Measurements from ENCODE around the gene CAMK4. TPM values are rescaled to one million over a fixed set of nuclear protein-coding genes. Genes with fewer than 3 reads are reported as not detected.

The CAMK4 gene
- total and polyA plus RNA-seq, 9 donors: 0.36 to 5.0 (median 1.4) TPM

GRCh38 chr5:111505096-111505495 is 280.9 kb downstream of the CAMK4 start:
- intact Hi-C loops (cut with DNase I): no loop called here
- 53 to 68% (median 56%) methylated on average over 1 of the region's 1 CpG for WGBS, 3 donors

GRCh38 chr5:111507276-111507675 is 283.1 kb downstream of the CAMK4 start:
- Histone ChIP-seq H3K27me3 (no peaks in the 10 kb centered on the region), H3K27ac (no peak overlapping the region), H3K4me1 (ENCODE audit: insufficient read depth) (no peaks in the 10 kb centered on the region), H3K4me3 (no peak overlapping the region), H3K36me3 (no peaks in the 10 kb centered on the region), H3K9me3 (no peaks in the 10 kb centered on the region)
- no peak for TF ChIP-seq CTCF (IDR thresholded peaks at IDR 0.05)
- no peak for TF ChIP-seq POLR2A (IDR thresholded peaks at IDR 0.05)
- no peak for TF ChIP-seq EP300 (IDR thresholded peaks at IDR 0.05)
- 90 to 92% (median 91%) methylated on average over 4 of the region's 4 CpGs for WGBS, 3 donors
- DNase-seq: no peak
- intact Hi-C loops (cut with DNase I): no loop called here

More at GRCh38 chr5:111505096-111505495, 280.9 kb downstream of the CAMK4 start:
- no peaks in the 10 kb centered on the region for H3K9me3 ChIP-seq
- TF ChIP-seq EP300 (IDR thresholded peaks at IDR 0.05) (no peak), CTCF (IDR thresholded peaks at IDR 0.05) (no peak), POLR2A (IDR thresholded peaks at IDR 0.05) (no peak)
- H3K4me1 ChIP-seq (ENCODE audit: insufficient read depth): no peaks in the 10 kb centered on the region
- no peaks in the 10 kb centered on the region for H3K27me3 ChIP-seq
- no peaks in the 10 kb centered on the region for H3K36me3 ChIP-seq
- no peak overlapping the region for H3K27ac ChIP-seq
- no peak overlapping the region for H3K4me3 ChIP-seq
- DNase-seq: no peak

GRCh38 chr5:111509119-111509518 is 284.9 kb downstream of the CAMK4 start:
- no peak overlapping the region for H3K27ac ChIP-seq
- no peak overlapping the region for H3K4me3 ChIP-seq
- H3K27me3 ChIP-seq: no peaks in the 10 kb centered on the region
- 87 to 91% (median 89%) methylated on average over 1 of the region's 1 CpG for WGBS, 3 donors
- H3K9me3 ChIP-seq: no peaks in the 10 kb centered on the region
- H3K4me1 ChIP-seq (ENCODE audit: insufficient read depth): no peaks in the 10 kb centered on the region
- no peak for TF ChIP-seq POLR2A (IDR thresholded peaks at IDR 0.05)
- TF ChIP-seq EP300 (IDR thresholded peaks at IDR 0.05): no peak
- no peak for TF ChIP-seq CTCF (IDR thresholded peaks at IDR 0.05)
- no peak for DNase-seq
- no peaks in the 10 kb centered on the region for H3K36me3 ChIP-seq
- intact Hi-C loops (cut with DNase I): no loop called here

GRCh38 chr5:111511174-111511830 is 287.1 kb downstream of the CAMK4 start:
- Histone ChIP-seq H3K4me1 (ENCODE audit: insufficient read depth) (no peaks in the 10 kb centered on the region), H3K27ac (peak overlapping the region; percentile 43 to 59), H3K36me3 (no peaks in the 10 kb centered on the region), H3K4me3 (peak overlapping the region; percentile 82), H3K27me3 (no peaks in the 10 kb centered on the region), H3K9me3 (no peaks in the 10 kb centered on the region)
- TF ChIP-seq POLR2A (IDR thresholded peaks at IDR 0.05) (no peak), CTCF (IDR thresholded peaks at IDR 0.05) (no peak), EP300 (IDR thresholded peaks at IDR 0.05) (no peak)
- WGBS, 3 donors: 7 to 15% (median 9%) methylated on average over 2 of the region's 2 CpGs
- intact Hi-C loops (cut with DNase I): no loop called here
- DNase-seq: no peak
